ENCODE measurements around the gene UGT1A3.

Gene UGT1A3

GRCh38 chr2:233702238-233702637 lies 26.6 kb upstream of the UGT1A3 start:
- H4K20me1 ChIP-seq (ENCODE audit: low read depth, low read length), result no peaks in the 10 kb centered on the region

GRCh38 chr2:233705911-233706506 lies 22.8 kb upstream of the UGT1A3 start:
- H3K27ac ChIP-seq (ENCODE audit: low read depth, low read length), result no peak overlapping the region
- no peak overlapping the region for H3K9ac ChIP-seq (ENCODE audit: low read length)
- H3K27me3 ChIP-seq (ENCODE audit: low read length), result no peaks in the 10 kb centered on the region
- H3K9me3 ChIP-seq (ENCODE audit: insufficient read depth, low read length), result no peaks in the 10 kb centered on the region
- no peaks in the 10 kb centered on the region for H4K20me1 ChIP-seq (ENCODE audit: low read depth, low read length)
- TF ChIP-seq EZH2phosphoT487 (conservative IDR thresholded peaks at IDR 0.05; ENCODE audit: low read length), result no peak
- no peak for TF ChIP-seq CTCF (IDR thresholded peaks at IDR 0.05; ENCODE audit: insufficient read depth, low read length, poor library complexity, severe bottlenecking)
- no peak overlapping the region for H3K4me3 ChIP-seq (ENCODE audit: insufficient read depth, low read length, poor library complexity, severe bottlenecking)
- no peaks in the 10 kb centered on the region for H3K36me3 ChIP-seq (ENCODE audit: low read length)
- H3K4me2 ChIP-seq (ENCODE audit: low read depth, low read length, poor library complexity, severe bottlenecking), result no peak overlapping the region
- H3K79me2 ChIP-seq (ENCODE audit: insufficient read depth, low read length), result no peaks in the 10 kb centered on the region
- no peak overlapping the region for H2AFZ ChIP-seq (ENCODE audit: low read depth, low read length, severe bottlenecking)
- H3F3A ChIP-seq (ENCODE audit: insufficient read depth), result no peaks in the 10 kb centered on the region
- no peaks in the 10 kb centered on the region for H3K9me2 ChIP-seq (replicated peaks; ENCODE audit: insufficient read depth, low read length)

More at GRCh38 chr2:233702238-233702637, 26.6 kb upstream of the UGT1A3 start:
- Histone ChIP-seq H3K9me2 (replicated peaks; ENCODE audit: insufficient read depth, low read length) (no peaks in the 10 kb centered on the region), H3K27ac (ENCODE audit: low read depth, low read length) (no peak overlapping the region), H3K4me2 (ENCODE audit: low read depth, low read length, poor library complexity, severe bottlenecking) (no peak overlapping the region), H3K79me2 (ENCODE audit: insufficient read depth, low read length) (no peaks in the 10 kb centered on the region), H3K9ac (ENCODE audit: low read length) (no peak overlapping the region), H3K27me3 (ENCODE audit: low read length) (no peaks in the 10 kb centered on the region), H3F3A (ENCODE audit: insufficient read depth) (no peaks in the 10 kb centered on the region), H3K4me3 (ENCODE audit: insufficient read depth, low read length, poor library complexity, severe bottlenecking) (no peak overlapping the region), H2AFZ (ENCODE audit: low read depth, low read length, severe bottlenecking) (no peak overlapping the region), H3K9me3 (ENCODE audit: insufficient read depth, low read length) (no peaks in the 10 kb centered on the region), H3K36me3 (ENCODE audit: low read length) (no peaks in the 10 kb centered on the region)
- no peak for TF ChIP-seq CTCF (IDR thresholded peaks at IDR 0.05; ENCODE audit: insufficient read depth, low read length, poor library complexity, severe bottlenecking)
- TF ChIP-seq EZH2phosphoT487 (conservative IDR thresholded peaks at IDR 0.05; ENCODE audit: low read length), result no peak

GRCh38 chr2:233706720-233707119 lies 22.1 kb upstream of the UGT1A3 start:
- H3K79me2 ChIP-seq (ENCODE audit: insufficient read depth, low read length), result no peaks in the 10 kb centered on the region
- H3K27ac ChIP-seq (ENCODE audit: low read depth, low read length), result no peak overlapping the region
- H3K4me3 ChIP-seq (ENCODE audit: insufficient read depth, low read length, poor library complexity, severe bottlenecking), result no peak overlapping the region
- H4K20me1 ChIP-seq (ENCODE audit: low read depth, low read length), result no peaks in the 10 kb centered on the region
- TF ChIP-seq CTCF (IDR thresholded peaks at IDR 0.05; ENCODE audit: insufficient read depth, low read length, poor library complexity, severe bottlenecking) (no peak), EZH2phosphoT487 (conservative IDR thresholded peaks at IDR 0.05; ENCODE audit: low read length) (no peak)
- no peaks in the 10 kb centered on the region for H3K9me2 ChIP-seq (replicated peaks; ENCODE audit: insufficient read depth, low read length)
- no peaks in the 10 kb centered on the region for H3K36me3 ChIP-seq (ENCODE audit: low read length)
- no peak overlapping the region for H3K4me2 ChIP-seq (ENCODE audit: low read depth, low read length, poor library complexity, severe bottlenecking)
- no peaks in the 10 kb centered on the region for H3K9me3 ChIP-seq (ENCODE audit: insufficient read depth, low read length)
- H3K27me3 ChIP-seq (ENCODE audit: low read length), result no peaks in the 10 kb centered on the region
- H3F3A ChIP-seq (ENCODE audit: insufficient read depth), result no peaks in the 10 kb centered on the region
- no peak overlapping the region for H3K9ac ChIP-seq (ENCODE audit: low read length)
- H2AFZ ChIP-seq (ENCODE audit: low read depth, low read length, severe bottlenecking), result no peak overlapping the region
